LNCaP clone FGC (cell line): ENCODE measurements around the gene RAB32.
A peak's percentile ranks its signal among the peaks of the same experiment; 100 is the strongest.

Source experiments
- DNase-seq: peaks from one replicate; pipeline ENCODE4 v3.0.0-alpha.2; 2011; ENCODE audit warnings: low read depth
- H3K4me3 ChIP-seq: 2 replicates; pipeline ENCODE4 v1.5.1; 2011; ENCODE audit warnings: mild to moderate bottlenecking, low read depth, low read length, control low read depth
- TF ChIP-seq, protein P1 (sequence below): IDR thresholded peaks from 2 replicates; pipeline ENCODE4 v1.5.1; 2012; ENCODE audit warnings: mild to moderate bottlenecking; ENCODE audit not compliant: control insufficient read depth, insufficient read depth; ENCODE audit errors: extremely low read depth

Gene RAB32

GRCh38 chr6:146543211-146543939 lies at the start of gene RAB32:
TSS of gene RAB32 (plus strand) at chr6:146543833. CDS start at chr6:146543872, 39 bp downstream.
- DNase-seq, result no peak
- TF ChIP-seq, protein P1, sequence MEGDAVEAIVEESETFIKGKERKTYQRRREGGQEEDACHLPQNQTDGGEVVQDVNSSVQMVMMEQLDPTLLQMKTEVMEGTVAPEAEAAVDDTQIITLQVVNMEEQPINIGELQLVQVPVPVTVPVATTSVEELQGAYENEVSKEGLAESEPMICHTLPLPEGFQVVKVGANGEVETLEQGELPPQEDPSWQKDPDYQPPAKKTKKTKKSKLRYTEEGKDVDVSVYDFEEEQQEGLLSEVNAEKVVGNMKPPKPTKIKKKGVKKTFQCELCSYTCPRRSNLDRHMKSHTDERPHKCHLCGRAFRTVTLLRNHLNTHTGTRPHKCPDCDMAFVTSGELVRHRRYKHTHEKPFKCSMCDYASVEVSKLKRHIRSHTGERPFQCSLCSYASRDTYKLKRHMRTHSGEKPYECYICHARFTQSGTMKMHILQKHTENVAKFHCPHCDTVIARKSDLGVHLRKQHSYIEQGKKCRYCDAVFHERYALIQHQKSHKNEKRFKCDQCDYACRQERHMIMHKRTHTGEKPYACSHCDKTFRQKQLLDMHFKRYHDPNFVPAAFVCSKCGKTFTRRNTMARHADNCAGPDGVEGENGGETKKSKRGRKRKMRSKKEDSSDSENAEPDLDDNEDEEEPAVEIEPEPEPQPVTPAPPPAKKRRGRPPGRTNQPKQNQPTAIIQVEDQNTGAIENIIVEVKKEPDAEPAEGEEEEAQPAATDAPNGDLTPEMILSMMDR, result peak; percentile 47
- H3K4me3 ChIP-seq, result peak within 1 kb of the TSS; percentile 63

DNA sequence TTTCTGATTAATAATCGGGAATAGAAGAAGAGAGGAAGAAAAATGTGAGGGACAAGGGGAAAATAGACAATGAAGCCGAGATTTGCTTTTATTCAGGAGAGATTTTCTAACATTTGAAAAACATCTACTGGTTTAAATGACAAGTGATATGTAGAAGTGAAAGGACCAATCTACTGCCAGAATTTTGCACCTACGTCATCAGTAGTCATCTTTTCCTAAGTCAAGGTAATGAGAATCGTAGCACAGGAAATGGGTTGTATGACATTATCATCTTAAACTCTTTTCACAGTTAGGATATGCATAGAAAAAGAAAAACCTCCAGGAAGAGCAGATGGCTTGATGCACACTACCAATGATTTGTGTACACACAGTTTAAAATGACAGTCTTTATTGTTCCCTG lies 45.3 kb upstream of the RAB32 start:
- TF ChIP-seq, protein P1, result no peak
- H3K4me3 ChIP-seq, result no peak overlapping the region
- no peak for DNase-seq

DNA sequence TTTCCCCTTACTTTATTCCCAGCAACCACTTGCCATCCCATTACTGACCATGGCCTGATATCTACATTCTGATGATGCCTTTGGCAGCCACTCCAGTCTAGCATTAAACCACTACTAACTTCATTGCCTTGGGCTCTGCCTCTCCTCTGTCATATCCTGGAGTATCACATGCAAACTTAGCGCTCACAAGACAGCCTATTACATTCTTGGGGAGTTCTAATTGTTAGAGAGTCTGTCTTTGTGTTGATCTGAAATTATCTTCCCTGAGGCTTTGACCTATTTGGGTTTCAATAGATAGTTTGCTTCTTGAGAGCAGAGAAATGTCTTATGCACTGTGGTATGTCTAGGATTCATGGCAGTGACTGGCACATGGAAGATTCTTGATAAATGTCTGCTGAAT lies 40.5 kb upstream of the RAB32 start:
- H3K4me3 ChIP-seq, result no peak overlapping the region
- TF ChIP-seq, protein P1, result no peak
- no peak for DNase-seq

- no peak for DNase-seq
- TF ChIP-seq, protein P1, result no peak
- H3K4me3 ChIP-seq, result no peak overlapping the region
Measured at GRCh38 chr6:146515212-146515611, 28.4 kb upstream of the RAB32 start.

DNA sequence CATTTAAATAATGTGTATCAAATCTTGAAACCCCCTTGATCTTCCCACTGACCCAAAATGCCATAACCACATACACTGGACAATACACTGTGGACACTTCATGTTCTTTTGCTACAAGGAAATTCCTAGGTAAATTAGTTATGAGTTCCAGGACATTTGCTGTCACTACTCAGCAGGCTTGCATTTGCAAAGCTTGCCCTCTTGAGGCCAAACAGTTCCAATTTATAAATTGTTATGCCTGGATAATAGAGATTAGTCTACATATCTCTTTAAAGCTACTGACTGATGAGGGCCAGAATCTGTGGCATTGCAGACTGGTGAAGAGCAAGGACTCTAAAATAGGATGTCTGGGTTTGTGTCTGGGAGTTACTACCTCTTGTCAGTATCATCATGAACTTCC lies 17.4 kb upstream of the RAB32 start:
- TF ChIP-seq, protein P1, result peak; percentile 72
- no peak for DNase-seq
- no peak overlapping the region for H3K4me3 ChIP-seq

GRCh38 chr6:146532702-146533101 lies 10.9 kb upstream of the RAB32 start:
- TF ChIP-seq, protein P1, result no peak
- no peak for DNase-seq
- no peak overlapping the region for H3K4me3 ChIP-seq

- peak overlapping the region; percentile 46 for H3K4me3 ChIP-seq
- TF ChIP-seq, protein P1, result no peak
- no peak for DNase-seq
Measured at GRCh38 chr6:146542881-146543210, 787 bp upstream of the RAB32 start.
